Ovary (tissue), 3 donors: Measurements from ENCODE around the gene NHS.

Experiments used
- CTCF ChIP-seq, 3 donors: fragments of 450-650 bp in 2 of 3; fragments of 200-600 bp in 1 of 3; IDR thresholded peaks; one replicate each; pipeline versions ENCODE4 v1.5.1 to v1.8.0; 2016 to 2022; ENCODE audit warnings: antibody characterized with exemption in 3 of 3, mild to moderate bottlenecking in 1 of 3
- POLR2A ChIP-seq: fragments of 450-650 bp; IDR thresholded peaks from one replicate; pipeline ENCODE4 v1.6.1; 2017; ENCODE audit warnings: antibody characterized with exemption, mild to moderate bottlenecking, moderate library complexity
- donor health status: DM: no; HTN: no; CAD: no.

DNA sequence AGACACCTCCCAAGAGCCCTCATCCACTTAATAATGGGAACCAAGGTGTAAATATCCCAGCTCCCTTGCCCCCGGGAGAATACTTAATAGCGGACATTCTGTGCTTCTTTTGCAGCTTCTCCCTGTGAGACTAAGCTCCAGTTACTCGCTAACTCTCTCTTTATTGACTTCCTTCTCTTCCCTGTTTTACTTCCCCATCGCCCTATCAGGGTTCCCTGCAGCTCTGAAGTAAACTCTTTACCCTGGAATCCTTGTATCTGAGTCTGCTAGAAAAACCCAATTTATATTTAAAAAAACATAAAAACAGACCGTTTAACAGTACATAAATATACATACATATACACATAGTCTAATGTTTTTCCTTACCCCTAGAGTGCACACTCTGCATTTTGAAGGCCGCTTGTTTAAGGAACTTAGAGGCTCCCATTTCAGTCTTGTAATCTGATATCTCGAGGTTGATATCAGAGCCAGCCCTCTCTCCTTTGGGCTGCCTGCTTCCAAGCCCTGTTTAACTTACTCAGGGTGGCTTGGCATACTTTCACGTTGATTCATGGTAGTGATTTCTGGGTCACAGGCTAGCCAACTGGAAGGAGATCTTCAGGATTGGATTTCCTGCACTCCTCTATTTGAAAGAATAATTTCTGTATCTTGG lies 184.9 kb downstream of the NHS start:
- TF ChIP-seq CTCF (IDR thresholded peaks at IDR 0.05) = no peak
- TF ChIP-seq POLR2A = no peak
